KMS-11 (cell line): ENCODE measurements around the gene NRAP.

Experiments
- H2AFZ ChIP-seq: fragments of 200-600 bp; sonication (generic); 2 replicates; pipeline ENCODE4 v1.6.1; 2016; ENCODE audit warnings: antibody characterized with exemption, mixed run types, low read depth
- H3K27ac ChIP-seq: fragments of 200-600 bp; sonication (generic); 2 replicates; pipeline ENCODE4 v1.6.1; 2016; ENCODE audit warnings: mild to moderate bottlenecking, mixed run types
- H3K27me3 ChIP-seq: fragments of 200-600 bp; sonication (generic); 2 replicates; pipeline ENCODE4 v1.6.1; 2017; ENCODE audit warnings: mild to moderate bottlenecking, low read depth, mixed run types, moderate library complexity; ENCODE audit not compliant: insufficient read depth
- H3K36me3 ChIP-seq: fragments of 200-600 bp; sonication (generic); 2 replicates; pipeline ENCODE4 v1.6.1; 2017; ENCODE audit warnings: mild to moderate bottlenecking, mixed run types; ENCODE audit not compliant: insufficient read depth
- H3K4me1 ChIP-seq: fragments of 200-600 bp; sonication (generic); 2 replicates; pipeline ENCODE4 v1.6.1; 2016; ENCODE audit warnings: mild to moderate bottlenecking, low read depth, mixed run types; ENCODE audit not compliant: poor library complexity, severe bottlenecking
- H3K4me2 ChIP-seq: fragments of 200-600 bp; sonication (generic); 2 replicates; pipeline ENCODE4 v1.7.0; 2016; ENCODE audit warnings: mild to moderate bottlenecking, mixed run types
- H3K4me3 ChIP-seq: fragments of 200-600 bp; sonication (generic); IDR thresholded peaks from 2 replicates; pipeline ENCODE4 v1.6.1; 2017; ENCODE audit warnings: low read depth, low read length, mixed read lengths; ENCODE audit not compliant: insufficient read depth
- H3K79me2 ChIP-seq: fragments of 200-600 bp; sonication (generic); 2 replicates; pipeline ENCODE4 v1.6.1; 2016; ENCODE audit warnings: low read depth, mixed run types; ENCODE audit not compliant: insufficient read depth
- H3K9ac ChIP-seq: fragments of 200-600 bp; sonication (generic); 2 replicates; pipeline ENCODE4 v1.6.1; 2016; ENCODE audit warnings: mild to moderate bottlenecking, mixed run types
- H4K20me1 ChIP-seq: fragments of 200-600 bp; sonication (generic); 2 replicates; pipeline ENCODE4 v1.6.1; 2016; ENCODE audit warnings: mild to moderate bottlenecking, mixed run types; ENCODE audit not compliant: insufficient read depth
- CTCF ChIP-seq: fragments of 200-600 bp; sonication (generic); conservative IDR thresholded peaks from 2 replicates; pipeline ENCODE4 v1.6.1; 2017; ENCODE audit warnings: low read depth, mild to moderate bottlenecking, antibody characterized with exemption, low read length, moderate library complexity, mixed read lengths

Gene NRAP

DNA sequence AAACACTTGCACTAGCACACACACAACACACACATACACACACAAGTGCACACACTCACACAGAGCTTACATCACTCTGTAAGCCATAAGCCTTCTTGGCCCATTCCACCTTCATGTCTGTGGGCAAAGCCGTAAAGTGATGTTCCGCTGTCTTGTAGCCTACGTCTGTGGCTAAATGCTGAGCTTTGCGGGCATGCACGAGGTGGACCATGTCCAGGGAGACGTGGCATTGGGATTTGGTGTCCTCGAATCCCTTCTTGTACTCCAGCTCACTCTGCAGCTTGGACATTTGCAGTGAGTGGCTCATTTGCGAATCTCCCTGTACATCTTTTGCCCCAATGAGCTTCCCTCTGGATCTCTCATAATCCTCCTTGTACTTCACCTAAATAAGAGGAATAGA, 42.0 kb downstream of the NRAP start:
- Histone ChIP-seq H3K4me1 (no peaks in the 10 kb centered on the region), H3K4me2 (no peak overlapping the region), H3K27me3 (no peaks in the 10 kb centered on the region), H3K36me3 (no peaks in the 10 kb centered on the region), H3K4me3 (no peak overlapping the region), H3K9ac (no peak overlapping the region), H3K27ac (no peak overlapping the region), H4K20me1 (no peaks in the 10 kb centered on the region), H3K79me2 (no peaks in the 10 kb centered on the region), H2AFZ (no peak overlapping the region)
- TF ChIP-seq CTCF, result no peak

GRCh38 chr10:113620936-113621335, 42.9 kb downstream of the NRAP start:
- no peaks in the 10 kb centered on the region for H4K20me1 ChIP-seq
- no peak overlapping the region for H2AFZ ChIP-seq
- no peak overlapping the region for H3K27ac ChIP-seq
- H3K4me3 ChIP-seq, result no peak overlapping the region
- H3K79me2 ChIP-seq, result no peaks in the 10 kb centered on the region
- no peaks in the 10 kb centered on the region for H3K27me3 ChIP-seq
- H3K4me2 ChIP-seq, result no peak overlapping the region
- no peaks in the 10 kb centered on the region for H3K4me1 ChIP-seq
- no peaks in the 10 kb centered on the region for H3K36me3 ChIP-seq
- no peak for TF ChIP-seq CTCF
- no peak overlapping the region for H3K9ac ChIP-seq

GRCh38 chr10:113620511-113620910, 43.3 kb downstream of the NRAP start:
- no peaks in the 10 kb centered on the region for H3K36me3 ChIP-seq
- TF ChIP-seq CTCF, result no peak
- H2AFZ ChIP-seq, result no peak overlapping the region
- no peaks in the 10 kb centered on the region for H3K79me2 ChIP-seq
- H3K27ac ChIP-seq, result no peak overlapping the region
- no peak overlapping the region for H3K4me2 ChIP-seq
- H3K4me1 ChIP-seq, result no peaks in the 10 kb centered on the region
- H4K20me1 ChIP-seq, result no peaks in the 10 kb centered on the region
- no peak overlapping the region for H3K9ac ChIP-seq
- no peaks in the 10 kb centered on the region for H3K27me3 ChIP-seq
- H3K4me3 ChIP-seq, result no peak overlapping the region

GRCh38 chr10:113619401-113619800, 44.4 kb downstream of the NRAP start:
- H3K4me3 ChIP-seq, result no peak overlapping the region
- no peak overlapping the region for H2AFZ ChIP-seq
- no peaks in the 10 kb centered on the region for H4K20me1 ChIP-seq
- no peak overlapping the region for H3K4me2 ChIP-seq
- no peaks in the 10 kb centered on the region for H3K79me2 ChIP-seq
- TF ChIP-seq CTCF, result no peak
- no peaks in the 10 kb centered on the region for H3K27me3 ChIP-seq
- no peaks in the 10 kb centered on the region for H3K36me3 ChIP-seq
- no peak overlapping the region for H3K9ac ChIP-seq
- no peaks in the 10 kb centered on the region for H3K4me1 ChIP-seq
- H3K27ac ChIP-seq, result no peak overlapping the region

GRCh38 chr10:113618338-113618737, 45.5 kb downstream of the NRAP start:
- no peak overlapping the region for H3K27ac ChIP-seq
- H4K20me1 ChIP-seq, result no peaks in the 10 kb centered on the region
- no peak overlapping the region for H3K4me3 ChIP-seq
- H3K36me3 ChIP-seq, result no peaks in the 10 kb centered on the region
- no peaks in the 10 kb centered on the region for H3K27me3 ChIP-seq
- no peak overlapping the region for H3K9ac ChIP-seq
- H3K4me2 ChIP-seq, result no peak overlapping the region
- H2AFZ ChIP-seq, result no peak overlapping the region
- TF ChIP-seq CTCF, result no peak
- no peaks in the 10 kb centered on the region for H3K4me1 ChIP-seq
- no peaks in the 10 kb centered on the region for H3K79me2 ChIP-seq
